Liver (tissue), 3 donors: ENCODE measurements around the gene PEX1.

Experiments used
- GABPA ChIP-seq, 2 donors: IDR thresholded peaks in 1 of 2; conservative IDR thresholded peaks in 1 of 2; 2 replicates each; pipeline ENCODE4 v1.6.1; 2016; ENCODE audit warnings: antibody characterized with exemption in 2 of 2, mild to moderate bottlenecking in 1 of 2, moderate library complexity in 1 of 2
- JUND ChIP-seq, 2 donors: IDR thresholded peaks; 2 replicates each; pipeline ENCODE4 v1.6.1; 2016; ENCODE audit warnings: antibody characterized with exemption in 2 of 2
- NR2F2 ChIP-seq: IDR thresholded peaks from 2 replicates; pipeline ENCODE4 v1.6.1; 2016; ENCODE audit warnings: antibody characterized with exemption
- RAD21 ChIP-seq, 2 donors: IDR thresholded peaks; 2 replicates each; pipeline ENCODE4 v1.6.1; 2016; ENCODE audit warnings: antibody characterized with exemption in 2 of 2, mild to moderate bottlenecking in 2 of 2
- SP1 ChIP-seq: IDR thresholded peaks from 2 replicates; pipeline ENCODE4 v1.6.1; 2018; ENCODE audit warnings: antibody characterized with exemption, mild to moderate bottlenecking
- TAF1 ChIP-seq: conservative IDR thresholded peaks from 2 replicates; pipeline ENCODE4 v1.6.1; 2016; ENCODE audit warnings: antibody characterized with exemption, mild to moderate bottlenecking
- TF ChIP-seq, protein P1 (sequence below): fragments of 150-350 bp; IDR thresholded peaks from 2 replicates; pipeline ENCODE4 v1.5.1; 2017; ENCODE audit warnings: improper control_type of control experiment, low read depth, low read length; ENCODE audit not compliant: missing input control
- TF ChIP-seq, protein P2 (sequence below): IDR thresholded peaks from 2 replicates; pipeline ENCODE4 v1.6.1; 2016; ENCODE audit warnings: antibody characterized with exemption
- TF ChIP-seq, protein P3 (sequence below): IDR thresholded peaks from 2 replicates; pipeline ENCODE4 v1.6.1; 2016; ENCODE audit warnings: antibody characterized with exemption
- TF ChIP-seq, protein P4 (sequence below): IDR thresholded peaks from 2 replicates; pipeline ENCODE4 v1.6.1; 2016; ENCODE audit warnings: antibody characterized with exemption, mild to moderate bottlenecking
- donor health status: healthy.
- donor health status: healthy.

DNA sequence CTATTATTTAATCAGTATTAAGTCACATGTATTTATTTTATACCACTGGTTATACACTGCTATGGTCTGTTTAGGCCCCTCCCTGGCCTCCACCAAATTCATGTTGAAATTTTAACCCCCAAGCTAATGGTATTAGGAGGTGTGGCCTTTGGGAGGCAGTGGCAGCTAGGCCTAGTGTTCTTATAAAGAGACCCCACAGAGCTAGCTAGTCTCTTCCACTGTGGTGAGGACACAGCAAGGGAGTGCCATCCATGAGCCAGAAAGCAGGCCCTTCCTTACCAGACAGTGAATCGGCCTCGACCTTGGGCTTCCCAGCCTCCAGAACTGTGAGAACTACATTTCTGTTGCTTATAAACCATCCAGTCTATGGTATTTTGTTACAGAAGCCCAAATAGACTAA lies 28.9 kb upstream of the PEX1 start:
- TF ChIP-seq TAF1 (no peak), RAD21 (IDR thresholded peaks at IDR 0.05) (no peak), NR2F2 (no peak), SP1 (no peak), GABPA (IDR thresholded peaks at IDR 0.05 in 1 of 2, conservative IDR thresholded peaks at IDR 0.05 in 1 of 2) (no peak), JUND (IDR thresholded peaks at IDR 0.05) (no peak)
- TF ChIP-seq, protein P1, sequence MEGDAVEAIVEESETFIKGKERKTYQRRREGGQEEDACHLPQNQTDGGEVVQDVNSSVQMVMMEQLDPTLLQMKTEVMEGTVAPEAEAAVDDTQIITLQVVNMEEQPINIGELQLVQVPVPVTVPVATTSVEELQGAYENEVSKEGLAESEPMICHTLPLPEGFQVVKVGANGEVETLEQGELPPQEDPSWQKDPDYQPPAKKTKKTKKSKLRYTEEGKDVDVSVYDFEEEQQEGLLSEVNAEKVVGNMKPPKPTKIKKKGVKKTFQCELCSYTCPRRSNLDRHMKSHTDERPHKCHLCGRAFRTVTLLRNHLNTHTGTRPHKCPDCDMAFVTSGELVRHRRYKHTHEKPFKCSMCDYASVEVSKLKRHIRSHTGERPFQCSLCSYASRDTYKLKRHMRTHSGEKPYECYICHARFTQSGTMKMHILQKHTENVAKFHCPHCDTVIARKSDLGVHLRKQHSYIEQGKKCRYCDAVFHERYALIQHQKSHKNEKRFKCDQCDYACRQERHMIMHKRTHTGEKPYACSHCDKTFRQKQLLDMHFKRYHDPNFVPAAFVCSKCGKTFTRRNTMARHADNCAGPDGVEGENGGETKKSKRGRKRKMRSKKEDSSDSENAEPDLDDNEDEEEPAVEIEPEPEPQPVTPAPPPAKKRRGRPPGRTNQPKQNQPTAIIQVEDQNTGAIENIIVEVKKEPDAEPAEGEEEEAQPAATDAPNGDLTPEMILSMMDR: no peak
- TF ChIP-seq, protein P2, sequence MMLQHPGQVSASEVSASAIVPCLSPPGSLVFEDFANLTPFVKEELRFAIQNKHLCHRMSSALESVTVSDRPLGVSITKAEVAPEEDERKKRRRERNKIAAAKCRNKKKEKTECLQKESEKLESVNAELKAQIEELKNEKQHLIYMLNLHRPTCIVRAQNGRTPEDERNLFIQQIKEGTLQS: no peak
- TF ChIP-seq, protein P3, sequence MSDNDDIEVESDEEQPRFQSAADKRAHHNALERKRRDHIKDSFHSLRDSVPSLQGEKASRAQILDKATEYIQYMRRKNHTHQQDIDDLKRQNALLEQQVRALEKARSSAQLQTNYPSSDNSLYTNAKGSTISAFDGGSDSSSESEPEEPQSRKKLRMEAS: no peak
- TF ChIP-seq, protein P4, sequence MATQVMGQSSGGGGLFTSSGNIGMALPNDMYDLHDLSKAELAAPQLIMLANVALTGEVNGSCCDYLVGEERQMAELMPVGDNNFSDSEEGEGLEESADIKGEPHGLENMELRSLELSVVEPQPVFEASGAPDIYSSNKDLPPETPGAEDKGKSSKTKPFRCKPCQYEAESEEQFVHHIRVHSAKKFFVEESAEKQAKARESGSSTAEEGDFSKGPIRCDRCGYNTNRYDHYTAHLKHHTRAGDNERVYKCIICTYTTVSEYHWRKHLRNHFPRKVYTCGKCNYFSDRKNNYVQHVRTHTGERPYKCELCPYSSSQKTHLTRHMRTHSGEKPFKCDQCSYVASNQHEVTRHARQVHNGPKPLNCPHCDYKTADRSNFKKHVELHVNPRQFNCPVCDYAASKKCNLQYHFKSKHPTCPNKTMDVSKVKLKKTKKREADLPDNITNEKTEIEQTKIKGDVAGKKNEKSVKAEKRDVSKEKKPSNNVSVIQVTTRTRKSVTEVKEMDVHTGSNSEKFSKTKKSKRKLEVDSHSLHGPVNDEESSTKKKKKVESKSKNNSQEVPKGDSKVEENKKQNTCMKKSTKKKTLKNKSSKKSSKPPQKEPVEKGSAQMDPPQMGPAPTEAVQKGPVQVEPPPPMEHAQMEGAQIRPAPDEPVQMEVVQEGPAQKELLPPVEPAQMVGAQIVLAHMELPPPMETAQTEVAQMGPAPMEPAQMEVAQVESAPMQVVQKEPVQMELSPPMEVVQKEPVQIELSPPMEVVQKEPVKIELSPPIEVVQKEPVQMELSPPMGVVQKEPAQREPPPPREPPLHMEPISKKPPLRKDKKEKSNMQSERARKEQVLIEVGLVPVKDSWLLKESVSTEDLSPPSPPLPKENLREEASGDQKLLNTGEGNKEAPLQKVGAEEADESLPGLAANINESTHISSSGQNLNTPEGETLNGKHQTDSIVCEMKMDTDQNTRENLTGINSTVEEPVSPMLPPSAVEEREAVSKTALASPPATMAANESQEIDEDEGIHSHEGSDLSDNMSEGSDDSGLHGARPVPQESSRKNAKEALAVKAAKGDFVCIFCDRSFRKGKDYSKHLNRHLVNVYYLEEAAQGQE: no peak
